NB4 (cell line): Measurements from ENCODE around the gene DNAJA4.

ENCODE experiments used
- MYC ChIP-seq: IDR thresholded peaks from 2 replicates; pipeline ENCODE4 v1.6.1; 2011; ENCODE audit warnings: low read depth, low read length
- POLR2A ChIP-seq: IDR thresholded peaks from 2 replicates; pipeline ENCODE4 v1.6.1; 2011; ENCODE audit warnings: mild to moderate bottlenecking; ENCODE audit not compliant: insufficient read length; ENCODE audit errors: extremely low read depth
- TF ChIP-seq, protein P1 (sequence below): IDR thresholded peaks from one replicate; pipeline ENCODE4 v1.5.1; 2012; ENCODE audit warnings: low read depth, low read length

DNA sequence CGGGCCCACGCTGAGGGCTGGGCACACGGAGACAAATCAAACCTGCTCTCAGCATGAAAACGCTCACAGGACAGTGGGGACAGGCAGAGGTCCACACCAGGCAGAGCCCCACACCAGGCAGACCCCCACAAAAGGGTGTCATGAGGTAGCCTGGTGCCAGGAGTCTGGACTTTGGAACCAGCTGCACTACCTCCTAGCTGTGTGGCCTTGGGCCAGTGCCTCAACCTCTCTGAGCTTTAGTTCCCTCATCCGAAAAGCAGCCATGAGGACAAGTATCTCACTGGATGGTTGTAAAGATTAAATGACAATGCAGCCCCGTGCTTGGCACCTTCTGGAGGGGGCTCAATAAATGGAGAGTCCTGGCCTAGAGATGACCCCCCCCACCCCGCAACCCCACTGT lies 59.3 kb downstream of the DNAJA4 start:
- no peak for TF ChIP-seq POLR2A
- TF ChIP-seq, protein P1, sequence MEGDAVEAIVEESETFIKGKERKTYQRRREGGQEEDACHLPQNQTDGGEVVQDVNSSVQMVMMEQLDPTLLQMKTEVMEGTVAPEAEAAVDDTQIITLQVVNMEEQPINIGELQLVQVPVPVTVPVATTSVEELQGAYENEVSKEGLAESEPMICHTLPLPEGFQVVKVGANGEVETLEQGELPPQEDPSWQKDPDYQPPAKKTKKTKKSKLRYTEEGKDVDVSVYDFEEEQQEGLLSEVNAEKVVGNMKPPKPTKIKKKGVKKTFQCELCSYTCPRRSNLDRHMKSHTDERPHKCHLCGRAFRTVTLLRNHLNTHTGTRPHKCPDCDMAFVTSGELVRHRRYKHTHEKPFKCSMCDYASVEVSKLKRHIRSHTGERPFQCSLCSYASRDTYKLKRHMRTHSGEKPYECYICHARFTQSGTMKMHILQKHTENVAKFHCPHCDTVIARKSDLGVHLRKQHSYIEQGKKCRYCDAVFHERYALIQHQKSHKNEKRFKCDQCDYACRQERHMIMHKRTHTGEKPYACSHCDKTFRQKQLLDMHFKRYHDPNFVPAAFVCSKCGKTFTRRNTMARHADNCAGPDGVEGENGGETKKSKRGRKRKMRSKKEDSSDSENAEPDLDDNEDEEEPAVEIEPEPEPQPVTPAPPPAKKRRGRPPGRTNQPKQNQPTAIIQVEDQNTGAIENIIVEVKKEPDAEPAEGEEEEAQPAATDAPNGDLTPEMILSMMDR, result no peak
- no peak for TF ChIP-seq MYC
